KOPT-K1 (cell line): ENCODE results near the gene ACBD4.
A peak's percentile ranks its signal among the peaks of the same experiment; 100 is the strongest.

ENCODE experiments used
- H3K27ac ChIP-seq: fragments of 200-600 bp; sonication (generic); 2 replicates; pipeline ENCODE4 v1.5.1; 2016; ENCODE audit warnings: antibody characterized with exemption, mild to moderate bottlenecking, low read depth, low read length; ENCODE audit not compliant: poor library complexity, severe bottlenecking
- H3K36me3 ChIP-seq: fragments of 200-600 bp; sonication (generic); 2 replicates; pipeline ENCODE4 v1.5.1; 2017; ENCODE audit warnings: antibody characterized with exemption, mild to moderate bottlenecking, low read length, moderate library complexity; ENCODE audit not compliant: insufficient read depth
- H3K9me3 ChIP-seq: fragments of 200-600 bp; sonication (generic); 2 replicates; pipeline ENCODE4 v1.5.1; 2017; ENCODE audit warnings: antibody characterized with exemption, low read length, mild to moderate bottlenecking; ENCODE audit not compliant: insufficient read depth, poor library complexity, severe bottlenecking

The ACBD4 gene

GRCh38 chr17:45135192-45135977 is at the start of gene ACBD4:
Gene ACBD4 (plus strand): TSS chr17:45135687. CDS start chr17:45136145, 458 bp downstream.
- peak within 1 kb of the TSS; percentile 40 for H3K27ac ChIP-seq
- no peaks in the 10 kb centered on the region for H3K9me3 ChIP-seq
- H3K36me3 ChIP-seq: no peaks in the 10 kb centered on the region

- peaks cover 100% of the 10 kb centered on the region for H3K36me3 ChIP-seq
- H3K27ac ChIP-seq: no peak overlapping the region
- no peaks in the 10 kb centered on the region for H3K9me3 ChIP-seq
Observed at GRCh38 chr17:45086391-45086790, 49.1 kb upstream of the ACBD4 start.

DNA sequence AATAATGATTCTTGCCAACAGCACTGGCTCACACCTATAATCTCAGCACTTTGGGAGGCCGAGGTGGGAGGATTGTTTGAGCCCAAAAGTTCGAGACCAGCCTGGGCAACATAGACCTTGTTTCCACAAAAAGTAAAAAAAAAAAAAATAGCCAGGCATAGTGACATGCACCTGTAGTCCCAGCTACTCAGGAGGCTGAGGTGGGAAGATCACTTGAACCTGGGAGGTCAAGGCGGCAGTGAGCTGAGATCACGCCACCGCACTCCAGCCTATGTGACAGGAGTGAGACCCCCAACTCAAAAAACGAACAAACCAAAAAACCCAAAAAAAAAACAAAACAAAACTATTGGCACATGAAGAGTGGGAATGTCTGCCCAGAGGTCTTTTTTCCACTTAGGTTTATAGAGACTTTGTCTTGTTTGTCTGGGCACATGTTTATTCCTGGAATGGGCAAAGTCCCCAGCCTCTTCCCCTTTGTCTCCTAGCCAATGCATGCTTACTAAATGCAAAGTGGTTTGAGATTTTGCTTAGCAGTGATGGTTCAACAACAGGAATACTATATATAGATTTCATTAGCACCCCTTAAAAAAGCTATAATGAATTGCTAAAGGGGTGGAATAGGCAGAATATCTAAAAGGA is 48.5 kb upstream of the ACBD4 start:
- Histone ChIP-seq H3K9me3 (no peaks in the 10 kb centered on the region), H3K36me3 (peaks cover 100% of the 10 kb centered on the region), H3K27ac (no peak overlapping the region)

DNA sequence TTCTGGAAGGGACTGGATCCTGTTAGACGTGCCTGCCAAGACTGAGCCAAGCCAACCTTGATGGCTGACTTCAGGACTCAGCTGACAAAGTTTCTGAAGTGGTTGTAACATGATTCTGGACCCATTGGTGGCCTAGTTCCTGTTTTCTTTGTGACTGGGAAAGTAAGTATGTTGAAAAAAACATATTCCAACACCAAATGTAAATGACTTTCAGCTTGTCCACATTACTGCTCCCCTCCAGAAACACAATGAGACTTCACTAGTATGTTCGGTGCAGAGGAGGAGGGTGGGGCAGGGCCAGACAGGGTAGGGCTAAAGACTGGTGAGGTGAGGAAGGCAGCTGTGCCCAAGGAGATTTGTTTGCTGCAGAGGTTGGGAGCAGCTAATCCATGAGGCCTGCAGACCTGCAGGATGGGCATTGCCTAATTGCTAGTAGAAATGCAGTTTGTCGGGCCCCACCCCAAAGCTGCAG is 47.9 kb upstream of the ACBD4 start:
- no peak overlapping the region for H3K27ac ChIP-seq
- peaks cover 100% of the 10 kb centered on the region for H3K36me3 ChIP-seq
- H3K9me3 ChIP-seq: no peaks in the 10 kb centered on the region

DNA sequence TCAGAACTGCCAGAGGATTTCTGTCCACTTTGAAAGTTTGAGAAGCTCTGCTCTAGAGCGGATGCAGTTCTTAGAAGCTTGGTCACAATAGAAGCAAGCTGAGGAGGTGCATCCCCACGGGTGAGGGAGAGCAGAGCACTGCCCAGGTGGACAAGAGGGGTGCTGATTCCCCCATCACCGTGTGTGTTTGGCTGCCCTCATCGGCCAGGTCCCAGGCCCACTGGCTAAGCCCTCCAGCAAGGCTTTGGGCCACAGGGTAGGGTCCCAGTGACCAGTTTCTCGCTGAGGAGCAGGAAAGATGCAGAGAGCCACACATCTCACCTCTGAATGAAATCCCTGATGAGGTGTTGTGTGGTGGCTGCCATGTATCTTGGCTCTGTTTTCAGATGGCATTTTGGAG is 47.5 kb upstream of the ACBD4 start:
- Histone ChIP-seq H3K36me3 (peaks cover 100% of the 10 kb centered on the region), H3K27ac (no peak overlapping the region), H3K9me3 (no peaks in the 10 kb centered on the region)

DNA sequence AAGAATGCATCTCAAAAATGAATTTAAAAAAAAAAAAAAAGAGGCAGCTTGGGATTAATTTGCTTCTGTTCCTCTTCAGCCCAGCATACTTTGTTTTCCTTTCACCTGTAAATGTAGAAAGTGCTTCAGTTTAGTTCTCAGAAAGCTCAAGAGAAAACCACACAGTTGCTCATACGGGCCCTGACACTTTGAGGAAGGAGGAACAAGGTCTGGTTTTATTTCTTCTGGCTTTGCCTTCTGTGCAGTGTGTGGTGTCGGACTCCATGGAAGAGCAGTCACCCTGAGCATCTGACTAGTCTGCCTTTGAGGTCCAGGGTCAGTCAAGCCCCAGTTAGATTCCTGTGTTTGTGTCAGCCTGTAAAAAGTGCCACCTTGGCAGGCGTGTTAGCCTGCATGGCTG is 46.7 kb upstream of the ACBD4 start:
- H3K27ac ChIP-seq: no peak overlapping the region
- peaks cover 100% of the 10 kb centered on the region for H3K36me3 ChIP-seq
- H3K9me3 ChIP-seq: no peaks in the 10 kb centered on the region

DNA sequence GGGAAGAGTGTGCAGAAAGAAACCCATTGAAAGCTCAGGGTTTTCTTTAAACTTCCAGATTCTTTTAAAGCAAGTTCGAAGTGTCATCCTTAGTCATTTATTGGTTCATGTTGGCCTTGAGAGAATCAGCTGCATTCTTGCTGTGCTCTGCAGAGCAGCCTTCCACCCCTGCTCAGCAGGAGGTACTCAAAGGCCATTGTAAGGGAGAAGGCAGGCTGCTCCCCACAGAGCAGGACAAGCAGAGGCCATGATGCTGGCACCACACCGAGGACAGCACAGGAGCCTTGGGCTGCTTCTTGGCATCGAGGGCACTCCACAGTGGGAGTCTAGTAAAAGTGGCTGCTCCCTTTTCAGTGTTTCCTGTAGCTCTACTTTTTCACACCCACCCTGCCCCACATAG is 44.8 kb upstream of the ACBD4 start:
- no peaks in the 10 kb centered on the region for H3K9me3 ChIP-seq
- no peak overlapping the region for H3K27ac ChIP-seq
- peaks cover 100% of the 10 kb centered on the region for H3K36me3 ChIP-seq

- no peak overlapping the region for H3K27ac ChIP-seq
Observed at GRCh38 chr17:45091778-45092425, 43.6 kb upstream of the ACBD4 start.

GRCh38 chr17:45092911-45093430 is 42.5 kb upstream of the ACBD4 start:
- no peaks in the 10 kb centered on the region for H3K9me3 ChIP-seq
- peaks cover 100% of the 10 kb centered on the region for H3K36me3 ChIP-seq
- no peak overlapping the region for H3K27ac ChIP-seq

More at GRCh38 chr17:45091778-45092425, 43.6 kb upstream of the ACBD4 start:
- H3K36me3 ChIP-seq: peaks cover 100% of the 10 kb centered on the region
- H3K9me3 ChIP-seq: no peaks in the 10 kb centered on the region

DNA sequence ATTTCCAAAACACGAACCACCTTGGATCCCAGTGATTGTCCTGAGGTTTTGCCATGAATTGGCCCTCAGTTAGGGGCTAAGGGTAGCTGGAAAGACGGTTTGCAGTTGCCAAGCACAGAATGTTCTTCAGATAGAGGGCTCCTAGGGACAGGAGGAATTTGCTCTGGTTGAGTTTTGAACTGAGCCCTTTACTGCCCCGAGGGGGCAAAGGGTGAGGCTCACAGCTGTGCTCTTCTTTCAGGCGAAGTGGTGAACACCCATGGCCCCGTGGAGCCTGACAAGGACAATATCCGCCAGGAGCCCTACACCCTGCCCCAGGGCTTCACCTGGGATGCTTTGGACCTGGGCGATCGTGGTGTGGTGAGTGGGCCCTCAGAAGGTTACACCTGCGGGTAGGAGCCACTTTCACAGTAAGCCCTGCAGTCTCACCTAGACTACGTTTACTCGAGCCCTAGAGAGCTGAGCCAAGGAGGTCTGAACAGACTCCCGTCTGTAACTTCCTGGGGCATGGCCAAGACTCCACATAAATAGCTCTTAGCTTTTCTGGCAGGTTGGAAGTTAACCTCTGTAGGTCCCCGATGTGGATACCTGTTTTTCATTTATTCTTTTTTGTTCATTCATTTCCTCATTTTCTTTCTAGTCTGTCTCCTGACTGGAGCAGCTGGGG is 41.9 kb upstream of the ACBD4 start:
- H3K36me3 ChIP-seq: peaks cover 100% of the 10 kb centered on the region
- no peaks in the 10 kb centered on the region for H3K9me3 ChIP-seq
- H3K27ac ChIP-seq: no peak overlapping the region

- Histone ChIP-seq H3K9me3 (no peaks in the 10 kb centered on the region), H3K27ac (no peak overlapping the region), H3K36me3 (peaks cover 93% of the 10 kb centered on the region)
Observed at GRCh38 chr17:45096141-45096540, 39.3 kb upstream of the ACBD4 start.

GRCh38 chr17:45096926-45097325 is 38.6 kb upstream of the ACBD4 start:
- no peak overlapping the region for H3K27ac ChIP-seq
- no peaks in the 10 kb centered on the region for H3K9me3 ChIP-seq
- H3K36me3 ChIP-seq: peaks cover 93% of the 10 kb centered on the region

DNA sequence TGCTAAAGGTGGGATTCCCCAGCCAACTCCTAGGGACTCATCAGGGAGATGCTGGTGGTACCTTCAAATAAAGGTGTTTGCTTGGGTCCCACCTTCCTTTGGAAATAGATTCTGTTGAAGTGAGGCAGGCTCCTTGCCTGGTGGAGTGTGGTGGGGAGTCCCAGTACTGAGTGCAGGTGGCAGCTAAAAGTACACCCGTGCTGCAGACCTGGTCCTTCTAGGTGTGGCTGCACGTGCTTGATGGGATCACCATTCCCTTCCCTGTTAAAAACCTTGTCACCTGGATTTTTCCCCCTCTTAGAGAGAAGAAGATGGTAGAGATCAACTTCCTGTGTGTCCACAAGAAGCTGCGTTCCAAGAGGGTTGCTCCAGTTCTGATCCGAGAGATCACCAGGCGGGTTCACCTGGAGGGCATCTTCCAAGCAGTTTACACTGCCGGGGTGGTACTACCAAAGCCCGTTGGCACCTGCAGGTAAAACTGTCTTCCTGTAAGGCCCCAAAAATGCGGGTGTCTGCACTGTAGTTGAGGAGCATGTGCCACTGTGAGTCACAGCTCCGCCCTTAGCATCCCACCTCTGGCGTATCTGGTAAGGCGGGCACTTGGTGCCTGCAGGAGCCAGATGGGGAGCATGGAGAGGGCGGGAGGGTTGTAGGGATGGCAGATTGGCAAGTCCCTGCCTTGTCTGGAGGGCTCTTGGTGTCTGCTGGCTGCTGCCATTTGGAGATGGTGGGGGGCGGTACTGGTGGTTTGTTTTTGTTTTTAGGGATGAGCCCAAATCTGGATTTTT is 37.2 kb upstream of the ACBD4 start:
- H3K9me3 ChIP-seq: no peaks in the 10 kb centered on the region
- peaks cover 93% of the 10 kb centered on the region for H3K36me3 ChIP-seq
- H3K27ac ChIP-seq: no peak overlapping the region
